Tibial nerve (tissue), 3 donors: ENCODE results near the gene ANHX.

ENCODE experiments used
- CTCF ChIP-seq, 5 experiments: fragments of 200-600 bp in 3 of 5; fragments of 450-650 bp in 2 of 5; sonication (generic) in 3 of 5; IDR thresholded peaks; one replicate each; pipeline ENCODE4 v1.5.1; 2016 to 2019; ENCODE audit warnings: antibody characterized with exemption in 5 of 5, mild to moderate bottlenecking in 3 of 5, moderate library complexity in 2 of 5
- POLR2A ChIP-seq, 2 donors: fragments of 450-650 bp; IDR thresholded peaks; one replicate each; pipeline ENCODE4 v1.6.1; 2017; ENCODE audit warnings: antibody characterized with exemption in 2 of 2, mild to moderate bottlenecking in 2 of 2, moderate library complexity in 2 of 2

DNA sequence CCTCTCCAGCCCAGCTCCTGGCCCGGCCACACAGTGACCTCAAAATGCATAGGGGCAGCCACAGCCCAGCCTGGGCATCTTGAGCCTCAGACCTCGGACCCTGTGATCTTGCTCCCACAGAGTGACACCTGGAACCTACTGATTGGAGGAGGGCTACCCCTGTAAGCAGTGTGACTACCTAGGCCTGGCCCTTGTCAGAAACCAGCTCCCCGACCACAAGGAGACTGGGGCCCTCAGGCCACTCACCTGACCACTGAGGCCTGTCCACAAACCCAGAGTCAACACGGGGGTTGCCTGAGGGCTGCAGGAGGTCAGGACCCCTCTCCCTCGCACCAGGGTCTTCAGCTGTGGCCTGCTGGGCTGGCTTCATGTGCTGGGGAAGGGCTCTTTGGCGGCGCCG is 9.0 kb downstream of the ANHX start:
- TF ChIP-seq CTCF (IDR thresholded peaks at IDR 0.05) = no peak
- TF ChIP-seq POLR2A (IDR thresholded peaks at IDR 0.05) = no peak
